HG03460 (cell line): ENCODE data around the gene PPP1R12B.
"Not testable (repeated sequence)": the region's sequence is repeated elsewhere in the genome, so short reads cannot be mapped to it uniquely, and the experiment has no call there.

Source experiments
- ATAC-seq: cut with Tn5 transposase; IDR thresholded peaks from one replicate; pipeline ENCODE4 v1.9.1; 2021; ENCODE audit not compliant: unreplicated experiment

The PPP1R12B gene

DNA sequence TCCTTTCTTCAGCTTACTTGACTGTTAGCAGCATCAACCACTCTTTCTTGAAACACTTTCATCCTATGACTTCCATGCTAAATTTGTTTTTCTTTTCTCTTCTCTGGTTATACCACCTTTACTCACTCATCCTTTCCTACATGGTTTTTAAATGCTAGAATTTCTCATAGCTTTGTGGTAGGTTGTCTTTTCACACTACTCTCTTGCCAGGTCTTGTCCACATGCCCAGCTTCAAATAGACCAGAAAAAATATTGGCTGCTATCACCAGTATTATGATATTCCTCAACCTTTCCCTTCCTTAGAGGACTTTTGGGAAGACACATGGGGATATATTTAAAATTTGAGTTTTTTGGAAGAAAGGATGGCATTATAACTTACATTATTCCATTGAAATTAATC is 48.8 kb downstream of the PPP1R12B start:
- ATAC-seq = no peak

DNA sequence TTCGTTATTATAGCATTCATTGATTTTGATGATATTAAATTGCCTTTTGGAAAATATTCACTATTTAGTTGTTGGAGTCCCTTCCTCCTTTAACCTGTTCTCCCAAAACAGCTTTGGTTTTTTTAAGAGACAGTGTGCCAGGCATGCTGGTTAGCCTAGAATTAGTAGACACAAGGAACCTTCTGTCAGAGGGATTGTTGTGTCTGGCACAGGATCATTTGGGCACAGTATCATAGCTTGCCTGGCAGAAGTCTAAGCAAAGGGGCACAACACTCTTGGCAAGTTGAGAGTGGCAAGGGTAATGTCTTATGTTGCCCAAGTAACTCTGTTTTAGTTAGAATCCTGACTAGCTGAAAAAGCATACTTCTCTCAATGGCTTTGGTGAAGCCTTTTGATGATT is 49.9 kb downstream of the PPP1R12B start:
- not testable (repeated sequence) for ATAC-seq

DNA sequence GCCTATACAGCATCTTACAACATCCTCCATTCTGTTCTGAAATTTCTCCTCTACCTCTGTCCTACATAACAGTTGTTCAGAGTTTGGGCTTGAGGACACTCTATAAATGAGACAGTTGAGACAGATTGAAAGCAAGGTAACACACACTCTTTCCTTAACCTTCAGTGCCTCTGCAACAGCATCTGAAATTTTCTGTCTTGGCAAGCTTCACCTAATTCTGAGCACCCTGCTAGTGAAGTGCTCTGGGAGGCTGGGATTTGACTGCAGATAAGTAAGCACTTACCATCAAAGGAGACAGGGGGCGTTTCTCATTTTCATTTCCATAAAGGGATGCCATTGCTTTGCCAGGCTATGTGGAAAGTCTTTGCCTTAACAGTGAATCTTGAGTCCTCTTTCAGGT is 53.3 kb downstream of the PPP1R12B start:
- not testable (repeated sequence) for ATAC-seq

DNA sequence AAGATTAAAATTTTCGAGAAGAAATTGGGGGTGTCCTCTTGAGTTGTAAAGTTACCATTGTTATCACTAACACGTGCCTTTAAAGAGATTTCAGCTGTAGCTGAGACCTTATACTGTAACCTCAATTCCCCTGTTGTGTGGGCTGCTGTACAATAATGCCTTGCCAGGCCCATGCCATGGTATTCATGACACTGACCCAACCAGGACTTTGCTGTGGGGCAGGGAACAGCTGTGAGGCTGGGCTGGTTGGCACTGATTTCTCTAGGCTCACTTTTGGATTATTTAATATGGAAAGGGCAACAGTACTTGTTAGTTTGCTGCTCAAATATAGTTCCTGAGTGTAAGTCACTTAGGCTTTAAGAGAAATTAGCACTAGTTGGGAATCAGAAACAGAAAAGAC is 54.9 kb downstream of the PPP1R12B start:
- ATAC-seq = not testable (repeated sequence)

DNA sequence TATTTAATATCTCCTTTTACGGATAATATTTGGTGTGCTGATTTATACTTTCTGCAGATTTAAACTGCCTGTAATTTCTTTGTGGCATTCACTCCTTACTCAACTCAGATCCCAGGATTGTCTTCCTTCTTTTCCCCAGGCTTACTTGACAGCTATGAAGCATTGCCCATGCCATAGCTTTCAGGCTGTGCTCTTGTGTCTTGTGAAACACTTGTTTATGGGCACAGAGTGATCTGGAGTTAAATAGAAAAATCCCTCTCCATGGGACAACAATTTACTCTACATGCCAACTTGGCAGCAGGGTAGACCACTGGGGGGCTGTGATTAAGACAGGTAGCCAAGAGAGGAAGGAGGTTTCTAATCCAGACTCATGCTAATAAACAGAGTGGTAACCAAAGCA is 57.4 kb downstream of the PPP1R12B start:
- no peak for ATAC-seq

DNA sequence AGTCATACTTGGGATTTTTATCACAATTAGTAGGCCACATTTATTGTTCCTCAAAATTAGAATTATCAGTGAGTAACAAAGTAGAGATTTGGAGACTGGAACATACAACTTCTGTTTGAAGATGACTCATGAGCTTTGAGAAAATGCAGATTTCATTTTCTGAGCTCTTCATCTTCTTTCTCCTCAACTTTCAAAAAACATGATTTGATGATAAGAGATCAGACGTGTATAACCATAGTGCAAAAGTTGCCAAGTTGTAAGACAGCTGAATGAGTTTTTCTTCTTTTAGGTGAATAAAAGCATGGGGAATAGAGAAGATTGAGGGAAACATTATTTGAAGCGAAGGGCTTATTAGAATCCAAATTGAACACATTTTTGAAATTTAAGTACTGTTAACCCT is 58.4 kb downstream of the PPP1R12B start:
- not testable (repeated sequence) for ATAC-seq

DNA sequence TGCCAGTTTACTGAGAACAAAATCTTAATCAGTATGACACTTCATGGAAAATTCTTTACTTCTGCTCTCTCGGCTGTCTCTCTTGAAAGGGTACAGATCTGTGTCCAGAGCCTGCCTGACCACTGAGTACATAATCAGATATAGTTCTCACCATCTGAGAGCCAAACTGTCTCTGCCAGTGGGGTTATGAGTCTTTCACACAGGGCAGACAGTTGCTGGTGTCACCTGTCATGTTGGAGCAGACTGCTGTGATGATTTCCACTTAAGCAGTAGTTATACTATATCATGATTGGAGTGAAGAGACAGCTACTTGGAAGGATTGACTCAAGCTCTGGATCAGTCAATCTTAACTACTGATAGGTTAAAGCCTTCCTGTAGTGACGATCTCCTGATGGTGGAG is 58.9 kb downstream of the PPP1R12B start:
- not testable (repeated sequence) for ATAC-seq

DNA sequence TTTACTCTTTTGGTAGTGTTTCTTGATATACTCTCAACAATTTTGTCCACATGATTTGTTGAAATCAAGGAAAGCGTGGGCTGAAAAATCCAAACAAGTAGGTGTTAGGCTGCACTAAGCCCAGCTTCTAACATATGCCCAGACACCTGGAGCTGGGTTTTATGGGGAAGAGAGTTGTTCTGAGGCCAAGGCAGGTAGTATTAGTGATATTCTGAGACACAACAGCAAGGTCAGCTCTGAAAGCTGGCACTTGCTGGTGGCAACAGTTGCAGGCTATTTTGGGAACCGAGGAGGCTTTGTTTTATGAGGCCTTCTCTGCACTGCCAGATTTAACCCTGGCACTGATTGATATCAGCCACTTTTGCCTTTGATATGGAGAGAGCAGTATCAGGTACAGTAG is 61.8 kb downstream of the PPP1R12B start:
- ATAC-seq = not testable (repeated sequence)

DNA sequence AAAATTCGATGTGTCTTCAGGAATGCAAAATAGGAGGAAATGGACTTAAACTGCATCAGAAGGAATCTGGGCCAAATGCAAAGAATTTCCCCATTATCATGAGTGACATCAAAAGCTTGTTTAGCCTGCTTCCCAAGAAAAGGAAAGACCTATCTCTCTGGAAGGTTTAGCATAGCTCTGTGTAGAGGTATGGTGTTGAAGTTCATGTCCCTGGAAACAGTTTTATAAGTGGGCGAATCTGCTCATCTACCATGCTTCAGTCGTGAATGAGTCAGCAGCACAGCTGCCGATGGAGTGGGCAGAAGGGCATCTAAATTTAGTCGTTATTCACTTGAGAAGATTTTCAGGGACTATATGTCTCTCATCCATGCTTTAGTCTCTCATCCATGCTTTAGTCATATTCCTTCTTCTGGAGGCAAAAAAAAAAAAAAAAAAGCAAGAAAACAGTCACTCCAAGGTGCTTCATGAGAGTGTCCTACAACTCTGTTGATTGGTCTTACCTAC is 62.4 kb downstream of the PPP1R12B start:
- ATAC-seq = not testable (repeated sequence)

DNA sequence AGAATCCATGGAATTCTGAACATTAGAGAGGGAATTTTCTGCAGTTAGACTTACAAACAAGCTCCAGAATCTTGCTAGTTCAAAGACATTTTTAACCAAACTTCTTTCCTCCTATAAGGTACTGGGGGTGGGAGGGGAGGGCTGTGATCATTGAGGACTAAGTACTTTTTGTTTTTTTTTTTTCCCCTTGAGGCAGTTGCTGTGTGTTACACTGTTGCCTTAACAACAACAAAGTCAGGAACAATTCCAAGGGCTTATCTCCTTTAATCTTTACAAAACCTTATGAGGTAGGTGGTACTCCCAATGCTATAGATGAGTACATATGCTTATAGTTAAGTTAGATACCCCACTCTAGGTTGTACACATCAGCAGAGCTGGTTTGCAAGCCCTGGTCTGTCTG is 62.9 kb downstream of the PPP1R12B start:
- no peak for ATAC-seq

DNA sequence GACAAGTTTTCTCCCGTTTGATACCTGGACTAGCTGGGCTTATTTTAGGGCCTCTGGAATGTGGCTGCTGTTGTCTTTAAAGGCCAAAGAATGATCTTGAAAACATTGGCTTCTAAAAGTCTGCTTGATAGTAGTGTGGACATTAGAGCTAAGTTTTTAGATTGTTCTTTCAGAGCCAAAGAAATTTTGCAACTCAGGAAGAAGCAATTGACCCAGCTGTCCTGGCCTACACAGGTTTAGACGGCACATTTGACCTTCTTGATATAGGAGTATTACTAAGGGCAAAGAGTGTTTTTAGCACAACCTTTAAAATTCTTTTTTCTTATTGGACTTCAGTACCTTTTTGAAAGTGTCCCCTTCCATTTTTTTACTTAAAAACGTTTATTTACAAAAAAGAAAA is 63.9 kb downstream of the PPP1R12B start:
- not testable (repeated sequence) for ATAC-seq

DNA sequence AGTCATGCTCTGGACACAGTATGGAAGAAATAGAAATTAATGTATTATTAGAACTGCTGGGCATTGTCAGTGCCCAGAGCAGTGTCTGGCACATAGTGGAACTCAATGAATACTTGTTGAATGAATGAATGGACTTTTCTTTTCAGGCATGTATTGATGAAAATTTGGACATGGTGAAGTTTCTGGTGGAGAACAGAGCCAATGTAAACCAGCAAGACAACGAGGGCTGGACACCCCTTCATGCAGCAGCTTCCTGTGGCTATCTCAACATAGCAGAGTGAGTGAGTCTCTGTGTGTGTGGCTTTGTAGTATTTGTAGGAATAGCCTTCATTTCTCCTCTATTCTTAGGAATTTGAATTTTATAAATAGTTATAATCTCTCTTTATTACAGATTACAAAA is 68.1 kb downstream of the PPP1R12B start:
- ATAC-seq = no peak

DNA sequence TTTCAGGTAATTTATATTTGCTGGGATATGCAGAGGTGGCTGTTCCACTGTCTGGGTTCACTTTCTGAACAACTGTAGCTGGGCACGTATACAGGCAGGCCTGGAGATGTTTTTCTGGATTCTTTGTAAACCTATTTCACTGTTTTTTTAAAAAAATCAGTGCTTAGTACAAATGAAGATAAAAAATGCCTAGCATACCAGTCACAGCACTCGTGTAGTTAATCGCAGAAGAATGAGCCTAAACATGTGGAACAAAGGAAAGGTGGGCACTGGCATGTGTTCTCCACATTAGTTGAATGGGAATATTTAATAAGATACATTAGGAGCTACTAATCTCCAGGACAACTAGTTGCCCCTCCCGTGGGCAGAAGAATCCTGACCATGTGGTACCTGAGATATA is 68.6 kb downstream of the PPP1R12B start:
- ATAC-seq = not testable (repeated sequence)

DNA sequence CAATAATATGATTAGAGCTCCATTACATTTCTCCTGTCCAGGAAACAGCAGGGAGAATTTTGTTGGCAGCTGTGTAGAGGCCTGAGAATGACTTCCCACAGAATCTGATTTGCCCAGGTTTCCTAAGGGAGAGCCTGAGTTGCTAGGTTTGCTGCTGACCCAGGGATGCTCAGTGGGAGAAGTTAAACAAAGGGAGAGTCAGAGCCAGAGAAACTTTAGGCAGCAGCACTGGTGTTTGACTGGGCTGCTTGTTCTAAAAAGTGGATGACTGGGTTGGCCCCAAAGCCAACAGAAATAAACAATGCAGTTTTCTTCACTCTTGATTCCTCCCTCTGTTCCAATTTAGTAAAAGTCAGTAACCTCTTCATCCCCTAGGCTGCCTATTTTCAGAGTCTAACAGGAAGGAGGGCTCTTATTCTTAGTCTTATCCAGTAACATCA is 69.3 kb downstream of the PPP1R12B start:
- ATAC-seq = not testable (repeated sequence)

DNA sequence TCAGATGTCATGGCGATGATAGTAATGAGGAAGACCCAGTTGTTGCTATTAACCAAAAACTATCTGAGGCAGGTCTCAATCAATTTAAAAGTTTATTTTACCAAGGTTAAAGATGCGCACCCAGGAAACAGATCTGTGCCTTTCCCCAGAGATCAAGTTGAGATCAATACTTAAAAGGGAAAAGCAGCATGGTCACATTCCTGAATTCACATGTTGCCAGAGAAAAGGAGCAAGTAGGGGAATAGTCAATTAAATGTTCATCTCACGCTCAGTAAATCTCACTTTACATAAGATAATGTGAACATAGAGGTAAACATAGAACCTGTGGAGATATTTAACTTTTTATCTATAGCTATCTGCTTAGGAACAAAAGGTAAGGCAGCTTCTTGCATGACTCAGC is 71.2 kb downstream of the PPP1R12B start:
- not testable (repeated sequence) for ATAC-seq

DNA sequence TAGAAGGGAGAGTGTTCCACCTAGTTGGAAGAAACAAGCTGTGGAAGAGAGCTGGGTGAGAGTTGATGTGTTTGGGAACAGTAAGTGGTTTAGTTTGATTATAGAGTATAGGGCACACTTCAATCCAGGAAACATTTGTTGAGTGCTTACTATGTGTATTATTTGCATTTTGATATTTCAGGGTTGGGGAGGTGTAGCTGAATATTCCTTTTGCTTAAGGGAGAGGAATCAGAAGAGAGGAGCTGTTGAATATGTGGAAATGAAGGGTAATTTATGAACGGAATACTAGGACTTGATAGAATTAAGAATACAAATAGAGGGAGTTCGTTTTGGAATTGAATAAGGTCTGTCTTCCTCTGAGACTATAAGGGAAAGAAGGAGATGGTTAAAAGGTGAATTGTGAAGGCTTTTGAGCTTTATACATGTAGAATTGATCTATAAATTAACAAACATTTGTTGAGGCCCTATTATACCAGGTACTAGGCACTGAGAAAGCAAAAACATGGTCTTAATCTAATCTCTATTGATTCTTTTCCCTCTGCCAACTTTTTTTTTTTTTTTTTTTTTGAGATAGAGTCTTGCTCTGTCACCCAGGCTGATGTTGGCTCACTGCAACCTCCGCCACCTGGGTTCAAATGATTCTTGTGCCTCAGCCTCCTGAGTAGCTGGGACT is 72.1 kb downstream of the PPP1R12B start:
- ATAC-seq = not testable (repeated sequence)

DNA sequence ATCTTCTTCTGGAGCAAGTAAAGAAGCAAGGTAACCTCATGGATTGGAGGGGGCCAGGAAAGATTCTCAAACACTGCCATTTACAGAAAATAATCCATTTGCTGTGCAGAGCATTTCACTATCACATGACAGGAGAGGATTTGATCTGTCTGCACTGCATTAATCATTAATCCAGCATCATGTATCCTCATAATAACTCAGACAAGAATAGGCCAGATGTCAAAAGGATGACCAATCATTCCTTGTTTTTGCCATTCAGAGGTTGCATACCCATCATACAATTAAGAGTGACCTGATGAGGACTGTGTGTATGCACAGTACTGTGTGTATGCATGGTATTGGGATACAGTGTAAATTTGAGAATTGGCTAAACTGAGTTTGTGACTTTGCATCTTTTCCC is 74.2 kb downstream of the PPP1R12B start:
- ATAC-seq = not testable (repeated sequence)

DNA sequence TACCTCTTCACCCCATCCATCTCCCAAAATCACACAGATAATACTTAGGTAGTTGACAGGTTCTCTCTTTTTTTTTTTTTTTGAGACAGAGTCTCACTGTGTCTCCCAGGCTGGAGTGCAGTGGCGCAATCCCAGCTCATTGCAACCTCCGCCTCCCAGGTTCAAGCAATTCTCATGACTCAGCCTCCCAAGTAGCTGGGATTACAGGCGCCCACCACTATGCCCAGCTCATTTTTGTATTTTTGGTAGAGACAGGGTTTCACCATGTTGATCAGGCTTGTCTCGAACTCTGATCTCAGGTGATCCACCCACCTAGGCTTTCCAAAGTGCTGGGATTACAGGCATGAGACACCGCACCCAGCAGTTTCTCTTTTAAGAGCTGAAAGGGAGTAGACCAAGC is 75.8 kb downstream of the PPP1R12B start:
- not testable (repeated sequence) for ATAC-seq

DNA sequence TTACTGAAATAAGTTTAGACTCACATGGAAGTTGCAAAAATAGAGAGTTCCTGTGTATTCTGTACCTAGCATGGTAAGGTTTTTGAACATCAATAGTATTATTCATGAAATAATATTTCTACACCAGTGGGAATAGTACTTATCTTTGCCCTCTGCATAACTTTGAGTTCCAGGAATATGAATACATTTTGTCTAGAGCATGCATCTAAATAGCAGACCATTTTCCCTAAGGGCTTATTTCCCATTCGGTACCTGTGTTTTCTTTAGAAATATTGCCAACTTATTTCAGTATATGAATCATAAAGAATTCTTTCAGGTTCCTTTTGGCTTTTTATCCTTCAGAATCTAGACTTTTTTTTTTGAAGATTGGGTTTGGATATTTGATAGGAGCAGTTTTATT is 81.6 kb downstream of the PPP1R12B start:
- ATAC-seq = not testable (repeated sequence)

DNA sequence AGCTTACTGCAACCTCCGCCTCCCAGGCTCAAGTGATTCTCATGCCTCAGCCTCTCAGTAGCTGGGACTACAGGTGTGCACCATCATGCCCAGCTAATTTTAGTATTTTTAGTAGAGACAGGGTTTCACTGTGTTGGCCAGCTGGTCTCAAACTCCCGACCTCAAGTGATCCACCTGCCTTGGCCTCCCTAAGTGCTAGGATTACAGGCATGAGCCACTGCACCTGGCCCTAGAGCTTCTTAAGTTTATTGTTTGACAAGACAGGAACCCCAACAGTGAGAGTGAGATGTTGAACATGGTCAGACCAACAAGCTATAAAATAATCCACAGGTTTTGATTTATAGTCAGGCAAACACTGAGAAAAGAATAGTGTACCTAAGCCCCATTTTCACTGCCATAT is 83.8 kb downstream of the PPP1R12B start:
- not testable (repeated sequence) for ATAC-seq

DNA sequence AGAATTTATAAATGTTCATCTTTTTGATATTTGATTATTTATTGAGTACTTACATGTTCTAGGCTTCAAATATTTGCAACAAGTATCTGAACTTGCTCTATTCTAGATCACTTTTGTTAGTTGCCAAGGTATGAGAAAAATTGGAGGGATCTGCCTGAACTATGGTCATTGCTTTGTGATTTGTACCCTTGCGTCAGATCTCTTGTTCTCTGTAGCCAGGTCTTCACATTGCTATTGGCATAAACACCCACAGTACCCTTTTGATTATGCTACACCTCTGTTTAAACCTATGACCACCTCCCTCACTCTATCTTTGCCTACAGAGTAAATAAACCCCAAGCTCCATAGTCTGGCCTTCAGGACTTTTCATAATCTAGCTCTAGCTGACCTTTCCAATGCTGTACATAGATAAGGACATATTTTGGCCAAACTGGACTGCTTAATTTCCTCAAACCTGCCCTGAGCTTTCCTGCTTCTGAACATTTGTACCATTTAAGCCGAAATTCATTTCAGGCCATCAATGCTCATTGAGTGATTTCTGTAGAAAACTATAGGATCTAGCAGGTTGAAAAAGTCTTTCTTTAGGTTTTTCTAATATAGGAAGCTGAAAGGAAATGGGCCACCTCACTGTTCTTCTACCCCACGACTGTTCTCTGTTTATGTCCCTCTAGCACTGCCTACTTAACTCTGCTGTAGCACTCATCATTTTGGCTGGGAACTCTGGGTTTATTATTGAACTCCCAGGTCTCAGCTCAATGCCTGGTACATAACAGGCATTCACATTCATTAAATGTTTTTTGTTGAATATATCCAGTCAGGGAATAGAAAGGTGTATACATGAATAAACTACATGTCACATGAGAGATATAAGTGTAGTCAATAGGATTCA is 84.9 kb downstream of the PPP1R12B start:
- ATAC-seq = no peak

DNA sequence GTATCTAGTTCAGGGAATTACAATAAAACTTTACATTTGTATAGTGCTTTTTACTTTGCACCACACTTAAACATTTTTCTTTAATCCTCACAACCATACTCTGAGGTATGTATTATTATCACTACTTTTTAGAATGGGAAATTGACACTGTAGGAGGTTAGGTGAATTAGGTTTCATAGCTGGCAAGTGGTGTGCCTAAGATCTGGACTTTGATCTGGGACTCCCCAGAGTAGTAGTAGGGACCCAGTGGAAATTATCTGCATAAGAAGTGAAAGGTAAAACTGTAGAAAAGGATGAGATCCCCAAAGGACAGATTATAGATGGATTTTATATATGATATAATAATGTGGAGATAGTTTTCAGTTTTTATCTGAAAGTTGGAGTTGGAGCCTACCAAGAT is 85.6 kb downstream of the PPP1R12B start:
- ATAC-seq = no peak
